BJ (cell line): ENCODE measurements around the gene EFNA5. TPM values are rescaled to one million over a fixed set of nuclear protein-coding genes. Genes with fewer than 3 reads are reported as not detected.

Source experiments
- CTCF ChIA-PET: fragments of 350-600 bp; formaldehyde crosslinking; extraction: SDS; loops from one replicate; lab custom pipeline; 2021; ENCODE audit warnings: antibody characterized with exemption, inconsistent platforms; lab: Yijun Ruan, JAX
- POLR2A ChIA-PET: fragments of 300-600 bp; sonication (Branson Sonifier 250); formaldehyde crosslinking; extraction: SDS; loops from one replicate; lab custom pipeline; 2021; ENCODE audit warnings: antibody characterized with exemption; lab: Charles Lee
- DNase-seq: peaks from one replicate; pipeline ENCODE4 v3.0.0-alpha.2; 2011; ENCODE audit warnings: low read depth
- H3K27me3 ChIP-seq: 2 replicates; pipeline ENCODE4 v1.6.0; 2011; ENCODE audit warnings: low read length; ENCODE audit not compliant: control insufficient read depth, insufficient read depth
- H3K36me3 ChIP-seq: 2 replicates; pipeline ENCODE4 v1.5.1; 2011; ENCODE audit warnings: low read length; ENCODE audit not compliant: control insufficient read depth, insufficient read depth
- H3K4me3 ChIP-seq: 2 replicates; pipeline ENCODE4 v1.5.1; 2011; ENCODE audit warnings: low read depth, mild to moderate bottlenecking, control low read depth, low read length
- CTCF ChIP-seq: IDR thresholded peaks from 2 replicates; pipeline ENCODE4 v1.5.1; 2011; ENCODE audit warnings: low read depth, mild to moderate bottlenecking, control low read depth, inconsistent platforms, low read length, moderate library complexity; ENCODE audit not compliant: insufficient read depth
- polyA plus RNA-seq: library from polyadenylated mRNA; depleted of rRNA; stranded (reverse); fragments of >200 nt; gene quantifications from 2 replicates; pipeline ENCODE4 v1.2.3, GENCODE V29; 2011

Gene EFNA5
- polyA plus RNA-seq, 1 experiment, result 0.67 TPM

GRCh38 chr5:107424491-107424890, 246.2 kb downstream of the EFNA5 start:
- Histone ChIP-seq H3K27me3 (no peaks in the 10 kb centered on the region), H3K36me3 (no peaks in the 10 kb centered on the region), H3K4me3 (no peak overlapping the region)
- POLR2A ChIA-PET, result no interaction called here
- no peak for TF ChIP-seq CTCF
- CTCF ChIA-PET, result interaction anchor here (0.5 to 1.1 kb wide), 3 partner anchors 13 to 1313 kb away, joined by 3 read pairs; no protein-coding TSS in a partner anchor
- no peak for DNase-seq

DNA sequence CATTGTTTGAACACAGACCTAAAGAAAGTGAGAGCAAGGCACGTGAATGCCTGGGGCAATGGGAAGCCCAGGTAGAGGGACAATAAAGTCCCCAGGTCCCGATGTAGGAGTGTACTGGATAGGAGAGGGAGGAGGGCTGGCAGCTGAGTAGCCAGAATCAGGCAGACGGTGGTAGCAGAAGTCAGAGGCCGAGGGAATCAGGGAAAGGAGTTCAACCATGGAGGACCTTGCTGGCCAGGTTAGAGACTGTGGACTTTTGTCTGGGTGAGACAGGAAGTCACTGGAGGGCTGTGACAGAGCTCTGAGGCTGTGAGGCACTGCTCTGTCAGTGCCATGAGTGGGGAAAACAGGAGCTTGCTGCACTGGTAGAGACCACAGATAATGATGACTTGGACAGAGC, 248.2 kb downstream of the EFNA5 start:
- no peak overlapping the region for H3K4me3 ChIP-seq
- H3K27me3 ChIP-seq, result no peaks in the 10 kb centered on the region
- no peak for TF ChIP-seq CTCF
- no peaks in the 10 kb centered on the region for H3K36me3 ChIP-seq
- DNase-seq, result no peak
- ChIA-PET POLR2A (no interaction called here), CTCF (interaction anchor here (0.6 to 0.9 kb wide), 2 partner anchors 9 to 11 kb away, joined by 3 read pairs; no protein-coding TSS in a partner anchor)

- DNase-seq, result no peak
- Histone ChIP-seq H3K36me3 (no peaks in the 10 kb centered on the region), H3K27me3 (no peaks in the 10 kb centered on the region), H3K4me3 (no peak overlapping the region)
- CTCF ChIA-PET, result no interaction called here
- no peak for TF ChIP-seq CTCF
- POLR2A ChIA-PET, result no interaction called here
These were observed 251.2 kb downstream of the EFNA5 start for GRCh38 chr5:107419498-107419897.

DNA sequence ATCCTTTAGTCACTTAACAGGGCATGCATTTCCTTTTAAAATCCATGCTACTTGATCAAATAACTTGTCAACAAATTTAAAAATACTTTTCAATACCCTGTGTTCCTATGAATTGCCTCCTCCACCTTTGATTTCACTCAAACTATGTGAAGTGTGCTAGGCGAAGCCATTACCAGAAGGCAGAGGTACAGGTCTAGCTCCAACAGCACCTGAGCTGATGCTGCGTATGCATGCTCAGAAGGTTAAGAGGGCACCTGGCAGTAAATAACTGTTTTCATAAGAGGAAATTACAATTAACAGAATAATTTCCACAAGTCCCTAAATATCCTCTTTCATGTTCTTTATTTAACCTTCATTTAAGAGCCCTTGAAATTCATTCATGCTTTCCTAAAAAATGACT, 251.8 kb downstream of the EFNA5 start:
- ChIA-PET CTCF (no interaction called here), POLR2A (no interaction called here)
- TF ChIP-seq CTCF, result no peak
- Histone ChIP-seq H3K36me3 (no peaks in the 10 kb centered on the region), H3K27me3 (no peaks in the 10 kb centered on the region), H3K4me3 (no peak overlapping the region)
- DNase-seq, result no peak

GRCh38 chr5:107418071-107418470, 252.7 kb downstream of the EFNA5 start:
- Histone ChIP-seq H3K4me3 (no peak overlapping the region), H3K36me3 (no peaks in the 10 kb centered on the region), H3K27me3 (no peaks in the 10 kb centered on the region)
- no peak for DNase-seq
- TF ChIP-seq CTCF, result no peak
- ChIA-PET POLR2A (no interaction called here), CTCF (no interaction called here)
